SK-N-SH treated with all-trans-retinoic acid at 6 μM for 48 hours (cell line): ENCODE measurements around the gene DDX20.

Experiments used
- CREB5 ChIP-seq: fragments of 250-450 bp; sonication (Bioruptor Pico); IDR thresholded peaks from 2 replicates; pipeline ENCODE4 v1.5.1; 2020; ENCODE audit warnings: low read depth, mild to moderate bottlenecking, moderate library complexity
- CSDC2 ChIP-seq: fragments of 250-450 bp; sonication (Bioruptor Pico); IDR thresholded peaks from 2 replicates; pipeline ENCODE4 v1.5.0; 2020; ENCODE audit warnings: mild to moderate bottlenecking, moderate library complexity
- PATZ1 ChIP-seq: fragments of 250-450 bp; sonication (Bioruptor Pico); IDR thresholded peaks from 2 replicates; pipeline ENCODE4 v1.8.0; 2020; ENCODE audit warnings: mild to moderate bottlenecking, moderate library complexity, borderline replicate concordance
- SNAI2 ChIP-seq: fragments of 250-450 bp; sonication (Bioruptor Pico); IDR thresholded peaks from 2 replicates; pipeline ENCODE4 v1.5.0; 2020; ENCODE audit warnings: mild to moderate bottlenecking, moderate library complexity
- TCF4 ChIP-seq: fragments of 250-450 bp; sonication (Bioruptor Pico); IDR thresholded peaks from 2 replicates; pipeline ENCODE4 v1.8.0; 2021; ENCODE audit warnings: mild to moderate bottlenecking, moderate library complexity, borderline replicate concordance
- TSHZ2 ChIP-seq: fragments of 250-450 bp; sonication (Bioruptor Pico); IDR thresholded peaks from 2 replicates; pipeline ENCODE4 v1.5.0; 2020; ENCODE audit warnings: mild to moderate bottlenecking, moderate library complexity

- TF ChIP-seq CREB5: no peak
- TF ChIP-seq CSDC2 (CRISPR knock-in tag): no peak
- TF ChIP-seq TCF4 (CRISPR knock-in tag): no peak
- no peak for TF ChIP-seq PATZ1 (CRISPR knock-in tag)
- no peak for TF ChIP-seq TSHZ2 (CRISPR knock-in tag)
- no peak for TF ChIP-seq SNAI2 (CRISPR knock-in tag)
Measured at GRCh38 chr1:111814642-111815041, 58.9 kb downstream of the DDX20 start.
